Measurements from ENCODE around the gene CAMK4. TPM values are rescaled to one million over a fixed set of nuclear protein-coding genes. Genes with fewer than 3 reads are reported as not detected.

Gene CAMK4
- total and polyA plus RNA-seq, 2 experiments from 2014 or later: 4.2 to 7.3 TPM

GRCh38 chr5:111246459-111246858 is 22.3 kb downstream of the CAMK4 start (continued):
- TF ChIP-seq ETS1 (IDR thresholded peaks at IDR 0.05) (no peak), STAT1 (IDR thresholded peaks at IDR 0.05; ENCODE audit: unreplicated experiment) (no peak), CTCF (conservative IDR thresholded peaks at IDR 0.05; ENCODE audit: low read depth in 2 of 2) (no peak)

DNA sequence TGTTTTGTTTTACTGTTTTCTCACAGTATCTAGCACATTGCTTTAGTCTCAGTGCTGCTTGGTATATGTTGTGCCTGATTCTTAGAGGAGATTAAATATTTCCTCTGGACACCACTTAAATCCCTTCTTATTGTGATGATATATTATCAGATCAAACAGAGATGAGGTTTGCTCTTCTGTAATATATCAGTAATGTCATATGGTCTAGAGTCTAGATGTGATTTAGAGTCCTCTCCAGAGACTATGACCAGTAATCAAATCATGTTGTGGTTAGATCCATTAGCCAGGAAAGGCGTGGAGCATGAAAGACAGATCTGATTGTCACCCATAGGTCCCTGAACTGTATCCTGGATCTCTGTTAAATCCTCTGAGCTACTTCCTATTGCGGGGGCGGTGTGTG is 24.4 kb downstream of the CAMK4 start:
- Histone ChIP-seq H3K4me3 (no peak overlapping the region), H3K4me2 (no peak overlapping the region), H3K27me3 (ENCODE audit: insufficient read depth) (no peaks in the 10 kb centered on the region), H2AFZ (no peak overlapping the region), H3K9me2 (ENCODE audit: insufficient read depth) (no peaks in the 10 kb centered on the region), H3F3A (replicated peaks; ENCODE audit: low read depth) (no peaks in the 10 kb centered on the region), H3K27ac (ENCODE audit: low read depth) (no peak overlapping the region), H4K20me1 (replicated peaks; ENCODE audit: insufficient read depth) (no peaks in the 10 kb centered on the region), H3K36me3 (ENCODE audit: insufficient read depth) (no peaks in the 10 kb centered on the region), H3K4me1 (ENCODE audit: insufficient read depth) (no peaks in the 10 kb centered on the region), H3K79me2 (replicated peaks; ENCODE audit: insufficient read depth) (no peaks in the 10 kb centered on the region)
- Mint-ChIP-seq H3K9me3 (no peaks in the 10 kb centered on the region), H3K4me3 (no peak overlapping the region), H3K27me3 (ENCODE audit: insufficient read depth, low read depth, poor library complexity) (no peaks in the 10 kb centered on the region), H3K4me1 (no peaks in the 10 kb centered on the region; the same call in 2 of the 3 replicates), H3K36me3 (ENCODE audit: low read depth) (no peaks in the 10 kb centered on the region), H3K27ac (no peak overlapping the region)
- ATAC-seq: no peak
- DNase-seq (ENCODE audit: low spot score): no peak
- no peak for TF ChIP-seq JUNB (IDR thresholded peaks at IDR 0.05; ENCODE audit: unreplicated experiment)
- TF ChIP-seq ZNF114 (CRISPR knock-in tag; IDR thresholded peaks at IDR 0.05): no peak
- no peak for TF ChIP-seq CREB1 (CRISPR knock-in tag; IDR thresholded peaks at IDR 0.05; ENCODE audit: low read depth)
- TF ChIP-seq ZNF462 (CRISPR knock-in tag; IDR thresholded peaks at IDR 0.05): no peak
- TF ChIP-seq CTCF (conservative IDR thresholded peaks at IDR 0.05; ENCODE audit: low read depth in 2 of 2): no peak
- no peak for TF ChIP-seq ZNF331 (CRISPR knock-in tag; IDR thresholded peaks at IDR 0.05; ENCODE audit: low read depth)
- no peak for TF ChIP-seq NANOG (IDR thresholded peaks at IDR 0.05; ENCODE audit: borderline replicate concordance)
- no peak for TF ChIP-seq STAT1 (IDR thresholded peaks at IDR 0.05; ENCODE audit: unreplicated experiment)
- TF ChIP-seq EZH2 (IDR thresholded peaks at IDR 0.05; ENCODE audit: low read depth, unreplicated experiment): no peak
- no peak for TF ChIP-seq ETS1 (IDR thresholded peaks at IDR 0.05)
- TF ChIP-seq POLR2AphosphoS5 (IDR thresholded peaks at IDR 0.05; ENCODE audit: low read depth): no peak
